ENCODE measurements around the gene SZRD1.

SZRD1 gene

DNA sequence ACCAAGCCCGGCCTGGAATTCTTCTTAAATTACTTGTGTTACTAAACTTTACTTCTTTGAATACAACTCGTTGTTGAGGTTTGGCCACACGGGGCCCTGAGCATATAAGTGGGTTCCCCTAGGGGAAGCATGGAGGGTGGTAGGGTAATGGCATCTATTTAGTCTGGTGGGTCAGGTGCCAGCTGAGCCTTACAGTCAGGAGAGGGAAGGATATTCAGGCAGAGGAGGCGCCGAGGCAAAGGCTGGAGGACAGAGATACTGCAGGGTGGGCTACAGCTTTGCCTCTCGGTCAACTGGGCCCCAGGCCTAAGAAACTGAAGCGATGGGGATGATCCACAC is 73.1 kb downstream of the SZRD1 start:
- no peak for DNase-seq (ENCODE audit: low read depth)

DNA sequence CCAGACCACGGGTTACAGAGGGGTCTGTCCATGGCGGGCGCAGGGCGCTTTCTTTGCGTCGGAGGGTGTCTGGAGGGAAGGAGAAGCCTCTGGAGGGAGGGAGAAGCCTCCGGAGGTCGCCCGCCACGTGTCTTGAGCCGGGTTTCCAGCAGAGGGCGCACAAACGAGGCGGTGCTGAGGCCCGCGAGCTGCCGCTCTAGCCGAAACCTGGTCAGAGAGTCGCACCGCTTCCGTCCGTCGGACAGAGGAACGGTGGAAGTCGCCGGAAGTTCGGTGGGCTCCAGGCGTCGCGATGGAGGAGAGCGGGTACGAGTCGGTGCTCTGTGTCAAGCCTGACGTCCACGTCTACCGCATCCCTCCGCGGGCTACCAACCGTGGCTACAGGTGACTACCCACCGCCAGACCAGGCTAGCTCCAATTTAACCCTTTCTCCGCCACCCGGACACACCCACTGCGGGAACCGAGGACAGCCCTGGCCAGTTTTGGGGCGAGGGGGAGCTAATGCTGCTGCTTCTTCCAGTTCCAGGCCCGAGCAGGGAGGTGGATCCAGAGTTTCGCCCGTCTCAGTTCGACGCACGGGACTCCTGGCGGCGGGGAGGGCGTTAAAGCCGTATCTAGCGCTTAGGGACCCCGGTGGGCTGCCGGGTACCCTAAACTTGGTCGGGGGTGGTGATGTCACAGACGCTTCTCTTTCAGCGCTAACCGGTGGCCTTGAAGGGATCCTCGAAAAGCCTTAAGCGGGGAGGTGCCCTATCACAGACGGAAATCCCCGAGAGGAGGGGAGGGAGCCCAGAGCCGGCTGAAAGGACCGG is 73.6 kb downstream of the SZRD1 start, which contains the start of gene NECAP2:
NECAP2 (plus strand) TSS at position 255 of the 812 bp plus-strand sequence; CDS start at position 293, 38 bp downstream.
- DNase-seq (ENCODE audit: low read depth), result peak; percentile 91

DNA sequence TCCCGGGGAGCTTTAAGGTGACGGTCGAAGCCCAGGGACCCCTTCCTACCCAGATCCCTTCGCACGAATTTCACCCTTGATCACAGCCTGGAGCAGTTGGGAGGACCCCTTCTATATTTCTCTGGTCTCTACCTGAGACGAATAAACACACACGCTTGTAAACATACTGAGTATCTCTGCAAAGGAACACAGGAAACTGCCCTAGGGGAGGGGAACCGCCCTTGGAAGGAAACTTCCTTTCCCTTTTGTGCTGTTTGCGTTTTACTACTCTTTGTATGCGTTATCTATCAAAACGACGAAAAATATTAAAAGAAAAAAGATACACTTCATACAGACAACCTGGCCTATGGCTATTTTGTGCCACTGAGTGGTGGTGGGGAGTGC is 74.2 kb downstream of the SZRD1 start:
- peak; percentile 36 for DNase-seq (ENCODE audit: low read depth)

DNA sequence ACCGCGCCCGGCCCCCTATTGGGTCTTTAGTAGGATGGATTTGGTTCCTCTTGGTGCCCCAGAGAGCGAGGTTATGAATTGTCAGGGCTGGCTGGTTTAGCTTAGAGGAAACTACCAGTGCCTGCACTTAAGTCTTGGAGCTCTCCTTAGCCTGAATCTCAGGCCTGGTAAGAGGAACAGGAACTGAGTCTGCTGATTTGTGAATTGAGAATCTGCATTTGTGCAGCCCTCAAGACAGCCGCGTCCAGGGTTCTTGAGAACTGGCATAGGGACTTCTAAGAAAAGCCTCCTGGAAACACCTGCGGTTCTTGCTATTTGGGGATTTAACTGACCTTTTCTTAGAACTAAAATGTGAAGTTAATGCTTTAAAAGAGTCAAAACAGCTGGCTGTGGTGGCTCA is 75.2 kb downstream of the SZRD1 start:
- no peak for DNase-seq (ENCODE audit: low read depth)

DNA sequence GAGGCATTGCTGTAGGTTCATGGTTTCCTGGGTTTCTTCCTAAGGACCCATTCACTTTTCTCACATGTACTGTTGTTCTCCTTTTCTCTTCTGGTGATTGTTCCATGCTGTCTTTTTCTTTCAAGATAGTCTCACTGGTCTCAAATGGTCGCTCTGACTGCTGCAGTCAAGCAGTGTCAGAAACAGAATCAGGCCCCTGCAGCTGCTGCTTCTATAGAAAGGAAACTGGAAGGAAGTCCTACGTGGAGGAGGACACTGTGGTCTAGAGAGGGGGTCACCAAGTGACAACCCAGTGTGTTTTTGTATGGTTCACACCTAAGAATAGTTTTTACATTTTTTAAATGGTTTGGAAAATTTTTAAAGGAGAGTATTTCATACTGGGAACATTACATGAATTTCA is 75.9 kb downstream of the SZRD1 start:
- DNase-seq (ENCODE audit: low read depth), result no peak

DNA sequence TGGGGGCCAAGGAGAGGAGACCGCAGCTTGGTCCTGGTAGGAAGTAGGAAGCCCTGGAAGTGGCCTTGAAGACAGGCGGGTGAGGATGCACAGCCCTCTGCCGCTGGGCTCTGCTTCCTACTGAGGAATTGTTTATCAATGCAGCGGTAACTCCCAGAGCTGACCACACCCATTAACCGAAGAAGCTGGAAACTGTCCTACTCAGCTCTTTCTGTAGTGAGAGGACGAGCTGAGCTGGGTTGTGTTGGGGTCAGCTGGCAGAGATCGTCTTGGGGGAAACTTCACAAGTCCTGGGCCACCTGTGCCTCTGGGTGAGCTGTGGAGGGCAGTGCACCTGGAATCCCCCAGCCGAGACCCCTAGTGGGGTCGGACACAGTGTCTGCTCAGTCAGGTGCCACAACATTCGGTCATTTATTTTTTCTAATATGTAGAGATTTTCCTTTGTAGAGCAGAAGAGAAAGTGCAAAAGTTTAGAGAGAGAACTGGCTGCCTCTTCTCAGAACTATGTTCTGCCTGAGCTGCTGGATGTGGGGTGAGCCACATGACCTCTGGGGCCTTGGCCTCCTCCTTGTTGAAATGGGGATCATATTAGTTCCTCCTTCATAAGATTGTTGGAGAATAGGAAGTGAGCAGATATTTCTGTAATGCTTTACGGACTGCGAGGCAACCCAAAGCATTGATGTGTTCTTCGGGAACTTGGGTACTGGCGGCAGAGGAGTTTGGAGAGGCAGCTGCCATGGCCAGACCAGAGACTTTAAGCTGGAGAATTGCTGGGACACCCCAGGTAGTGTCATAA is 77.1 kb downstream of the SZRD1 start:
- DNase-seq (ENCODE audit: low read depth), result no peak

DNA sequence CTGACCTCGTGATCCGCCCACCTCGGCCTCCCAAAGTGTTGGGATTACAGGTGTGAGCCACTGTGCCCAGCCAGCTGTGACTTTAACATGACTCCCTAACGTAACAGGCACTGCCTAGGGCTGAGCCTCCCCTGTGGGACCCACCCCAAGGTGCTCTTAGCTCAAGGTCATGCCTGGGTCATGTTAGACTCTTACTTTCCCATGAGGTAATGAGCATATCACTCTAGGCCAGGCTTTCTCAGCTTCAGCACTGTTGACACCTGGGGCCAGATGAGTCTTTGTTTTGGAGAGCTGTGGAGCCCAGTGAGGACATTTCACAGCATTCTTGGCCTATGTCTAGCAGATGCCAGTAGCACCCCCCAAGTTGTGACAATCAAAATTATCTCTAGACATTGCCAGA is 78.0 kb downstream of the SZRD1 start:
- no peak for DNase-seq (ENCODE audit: low read depth)

DNA sequence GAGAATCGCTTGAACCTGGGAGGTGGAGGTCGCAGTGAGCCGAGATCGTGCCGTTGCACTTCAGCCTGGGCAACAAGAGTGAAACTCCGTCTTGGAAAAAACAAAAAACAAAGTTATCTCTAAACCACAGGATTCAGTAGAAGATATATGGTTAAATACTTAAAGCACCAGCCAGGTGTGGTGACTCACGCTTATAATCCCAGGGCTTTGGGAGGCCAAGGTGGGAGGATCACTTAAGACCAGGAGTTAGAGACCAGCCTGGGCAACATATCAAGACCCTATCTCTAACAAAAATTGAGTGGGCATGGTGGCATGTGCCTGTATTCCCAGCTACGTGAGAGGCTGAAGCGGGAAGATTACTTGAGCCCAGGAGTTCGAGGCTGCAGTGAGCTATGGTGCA is 79.1 kb downstream of the SZRD1 start:
- DNase-seq (ENCODE audit: low read depth), result no peak

DNA sequence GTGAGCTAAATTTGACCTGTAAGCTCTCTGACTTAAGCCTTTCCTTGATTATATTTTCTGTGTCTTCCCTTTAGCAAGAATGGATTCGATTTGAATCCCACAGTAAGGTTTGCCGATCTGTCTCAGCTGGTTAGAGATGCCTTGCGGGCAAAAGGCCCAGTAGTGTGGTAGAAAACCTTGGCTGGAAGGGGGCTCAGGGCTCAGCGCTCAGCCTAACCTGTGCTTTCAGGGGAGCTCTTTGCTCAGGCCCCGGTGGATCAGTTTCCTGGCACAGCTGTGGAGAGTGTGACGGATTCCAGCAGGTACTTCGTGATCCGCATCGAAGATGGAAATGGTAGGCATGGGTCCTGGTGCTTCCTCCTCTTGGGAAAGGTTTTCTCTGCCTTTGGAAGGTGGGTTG is 80.6 kb downstream of the SZRD1 start:
- DNase-seq (ENCODE audit: low read depth), result no peak

Data from EH (cell line).